ENCODE measurements around the gene WHRN.

The WHRN gene

GRCh38 chr9:114376586-114377445 is 128.5 kb downstream of the WHRN start:
- DNase-seq: no peak

- DNase-seq: no peak
Measured at GRCh38 chr9:114375386-114376175, 129.7 kb downstream of the WHRN start.

DNA sequence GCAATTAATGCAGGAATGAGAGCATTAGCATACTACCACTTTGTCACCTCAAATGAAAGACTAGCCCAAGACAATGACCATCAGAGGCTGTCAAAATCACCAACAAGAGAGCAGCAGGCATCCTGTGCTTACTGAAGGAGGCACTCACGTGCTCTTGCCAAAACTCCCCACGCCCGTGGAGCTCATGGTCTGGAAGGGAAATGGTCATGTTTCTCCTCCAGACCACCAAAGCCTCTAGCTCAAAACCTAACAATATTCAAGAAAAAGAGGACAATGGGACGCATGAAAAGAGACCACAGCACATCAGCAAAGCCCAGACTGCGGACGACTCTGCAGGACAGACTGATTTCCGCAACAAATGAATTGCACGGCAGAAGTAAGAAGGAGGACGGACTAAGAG is 130.3 kb downstream of the WHRN start:
- no peak for DNase-seq

- DNase-seq: no peak
Measured at GRCh38 chr9:114373960-114374730, 131.1 kb downstream of the WHRN start.

DNA sequence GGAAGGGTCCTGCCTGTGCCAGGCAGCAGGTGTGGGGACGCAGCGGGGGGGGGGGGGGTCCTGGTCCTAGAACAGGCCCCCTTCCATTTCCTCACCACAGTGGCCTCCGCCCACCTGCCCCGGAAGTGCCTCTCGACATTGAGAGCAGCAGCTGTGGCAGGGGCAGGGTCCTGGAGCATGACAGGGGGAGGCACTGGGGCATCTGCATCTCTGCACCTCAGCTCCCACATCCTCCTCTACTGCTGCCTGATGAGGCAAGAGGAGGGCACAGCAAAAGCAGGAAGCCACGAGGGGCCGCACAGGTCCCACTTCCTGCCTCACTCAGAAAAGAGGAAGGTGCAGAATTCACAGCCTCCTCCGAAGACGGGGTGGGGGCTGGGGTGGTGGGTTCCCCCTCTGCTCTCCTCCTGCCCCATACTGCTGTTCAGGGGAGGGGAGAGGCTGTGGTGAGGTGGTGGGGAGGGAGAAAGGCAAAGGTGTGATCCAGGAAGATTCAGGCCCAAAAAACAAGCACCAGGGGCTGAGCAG is 132.3 kb downstream of the WHRN start:
- DNase-seq: peak; percentile 96

DNA sequence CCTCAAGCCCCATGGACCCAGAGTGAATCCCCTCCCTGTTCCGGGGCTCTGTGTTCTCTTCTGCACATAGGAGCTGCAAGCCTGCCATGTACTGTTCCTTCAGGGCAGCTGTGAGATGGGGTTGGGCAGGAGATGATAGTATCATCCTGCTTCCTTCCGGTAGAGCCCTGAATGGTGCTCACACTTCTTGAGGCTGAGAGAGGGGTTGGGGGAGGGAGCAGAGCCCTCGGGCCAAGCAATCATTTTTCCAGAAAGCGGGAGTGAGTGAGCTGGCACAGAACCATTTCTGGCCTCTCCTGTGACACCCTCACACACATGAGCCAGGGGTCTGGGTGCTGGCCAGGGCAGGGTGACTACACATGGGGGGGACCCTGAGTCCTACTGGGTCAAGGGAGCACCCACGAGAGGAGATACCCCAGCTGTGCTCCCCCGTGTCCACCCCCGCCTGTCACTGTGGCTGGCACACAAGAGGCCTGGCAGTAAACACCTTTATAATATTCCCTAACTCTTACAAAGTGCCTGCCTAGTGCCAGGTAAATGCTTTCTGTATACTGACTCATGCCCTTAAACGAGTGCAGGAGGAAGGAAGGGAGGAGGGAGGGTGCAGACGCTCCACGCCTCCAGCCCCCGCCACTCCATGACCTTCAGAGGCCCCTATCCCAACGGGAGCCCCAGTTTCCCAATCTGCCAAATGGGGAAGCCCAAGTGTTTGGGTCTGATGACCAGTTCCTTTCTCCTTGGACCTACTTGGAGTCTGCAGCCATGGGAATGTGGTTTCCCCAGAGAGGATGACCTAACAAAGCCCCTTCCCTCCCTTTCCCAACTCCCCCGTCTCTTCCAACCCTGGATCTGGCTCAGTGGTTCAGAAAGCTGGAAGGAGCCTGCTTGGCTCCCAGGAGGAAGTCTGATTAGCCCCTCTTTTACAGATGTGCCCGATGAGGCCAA is 133.0 kb downstream of the WHRN start:
- DNase-seq: peak; percentile 86

DNA sequence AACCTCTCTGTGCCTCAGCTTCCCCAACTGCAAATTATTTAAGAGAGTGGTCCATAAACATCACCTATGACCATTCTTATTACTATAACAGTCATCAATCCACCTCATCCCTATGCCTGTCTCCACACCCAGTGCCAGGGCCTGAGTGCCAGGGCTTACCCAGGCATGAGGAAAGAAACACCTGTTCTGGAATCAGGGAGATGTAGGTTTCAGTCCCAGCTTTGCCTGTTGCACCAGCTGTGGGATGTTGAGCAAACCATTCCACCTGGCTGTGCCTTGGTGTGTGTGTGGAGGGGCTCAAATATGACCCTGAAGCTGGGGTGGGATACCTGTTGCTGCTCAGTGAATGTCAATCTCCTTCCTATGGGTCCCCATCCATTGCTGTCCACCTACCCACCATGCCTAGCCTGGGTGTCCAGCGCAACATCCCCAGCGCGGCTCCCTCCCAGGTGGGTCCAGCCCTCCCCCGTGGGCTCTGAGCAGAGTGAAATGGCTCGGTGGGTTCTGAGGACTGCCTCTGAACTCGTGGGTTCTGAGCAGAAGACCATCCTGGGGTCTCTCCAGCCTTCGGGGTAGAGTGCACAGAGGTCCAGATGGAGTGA is 133.8 kb downstream of the WHRN start:
- DNase-seq: no peak

DNA sequence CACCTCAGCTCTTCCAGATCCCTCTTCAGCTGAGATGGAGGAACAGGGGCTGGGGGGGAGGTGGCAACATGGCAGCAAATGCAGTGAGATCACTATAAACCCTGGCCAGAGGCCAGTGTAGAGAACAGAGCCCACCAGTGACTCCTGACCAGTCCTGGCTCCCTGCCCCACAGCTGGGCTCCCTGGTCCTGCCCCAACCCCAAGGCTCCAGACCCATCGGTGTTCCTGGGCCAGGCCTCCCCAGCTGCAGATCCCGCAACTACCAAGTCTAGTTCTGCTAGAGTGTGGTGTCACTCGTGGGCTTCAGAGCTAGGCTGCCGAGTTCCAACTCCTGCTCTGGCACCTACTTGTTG is 134.3 kb downstream of the WHRN start:
- no peak for DNase-seq

- no peak for DNase-seq
Measured at GRCh38 chr9:114370251-114370967, 134.9 kb downstream of the WHRN start.

- DNase-seq: no peak
Measured at GRCh38 chr9:114369216-114370130, 135.8 kb downstream of the WHRN start.

DNA sequence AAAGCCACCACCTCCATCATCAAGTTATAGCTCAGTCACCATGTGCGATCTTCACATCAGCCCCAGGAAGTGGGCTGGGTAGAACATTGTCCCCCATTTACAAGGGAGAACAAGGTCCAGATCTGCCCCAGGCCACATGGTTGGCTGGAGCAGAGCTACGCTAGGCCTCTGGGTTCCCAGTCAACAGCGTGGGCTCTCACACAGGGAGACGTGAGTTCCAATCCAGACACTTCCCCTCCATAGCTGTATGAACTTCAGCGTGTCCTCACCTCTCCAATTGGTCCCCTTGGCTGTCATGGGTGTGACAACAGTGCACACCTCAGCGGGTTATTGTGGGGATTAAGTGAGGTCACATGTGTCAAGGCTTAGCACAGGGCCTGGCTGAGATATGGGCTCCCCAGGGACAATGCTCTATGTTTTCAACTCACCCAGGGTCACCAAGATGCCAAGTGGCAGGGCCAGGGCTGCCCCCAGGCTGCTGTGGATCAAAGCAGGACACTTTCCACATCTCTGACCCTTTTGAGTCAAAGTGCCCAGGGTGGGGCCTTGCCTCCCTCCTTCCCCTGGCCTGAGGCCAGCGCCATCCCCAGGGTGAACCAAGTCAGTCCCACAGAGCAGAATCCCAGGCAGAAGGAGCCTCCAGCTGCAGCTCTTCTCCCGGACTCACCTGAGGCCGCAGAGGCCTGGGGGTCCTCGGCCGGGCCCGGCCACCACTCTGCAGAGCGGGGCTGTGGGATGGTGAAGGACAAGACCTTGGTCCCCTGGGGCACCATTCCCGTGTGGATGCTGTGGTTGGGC is 137.3 kb downstream of the WHRN start:
- no peak for DNase-seq

GRCh38 chr9:114367366-114367765 is 137.9 kb downstream of the WHRN start:
- DNase-seq: no peak

GRCh38 chr9:114366334-114367128 is 138.7 kb downstream of the WHRN start:
- peak; percentile 78 for DNase-seq

DNA sequence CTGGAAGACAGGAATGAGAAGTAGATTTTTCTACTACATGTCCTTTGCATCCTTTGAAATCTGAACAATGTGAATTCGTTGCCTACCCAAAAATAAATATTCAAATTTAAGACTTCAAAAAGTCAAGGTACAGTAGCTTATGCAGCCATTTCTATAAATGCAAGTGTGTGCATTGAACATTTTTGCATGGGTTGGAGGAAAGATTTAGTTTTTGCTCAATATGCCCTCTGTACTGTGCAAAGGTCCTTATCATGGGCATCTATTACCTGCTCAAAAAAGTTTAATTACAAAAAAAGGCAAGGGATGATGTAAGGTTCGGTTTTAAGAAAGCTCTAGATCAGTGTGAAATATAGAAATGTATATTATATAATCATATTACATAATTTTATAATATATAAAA is 140.1 kb downstream of the WHRN start:
- DNase-seq: no peak

- DNase-seq: peak; percentile 56
Measured at GRCh38 chr9:114364134-114365041, 140.9 kb downstream of the WHRN start.

GRCh38 chr9:114363424-114363823 is 141.8 kb downstream of the WHRN start:
- peak; percentile 45 for DNase-seq

- DNase-seq: no peak
Measured at GRCh38 chr9:114362394-114362793, 142.9 kb downstream of the WHRN start.

Measured in activated CD4-positive, alpha-beta T cell treated with anti-CD3 and anti-CD28 coated beads, Interleukin-10, Interleukin-2, amounts not matched to agents 100 ng/mL and 50 ng/mL, durations not matched to agents 16 hours and 8 hours (primary cell).